Stomach (tissue), 4 donors: Measurements from ENCODE around the gene RASSF4.

Experiments
- POLR2A ChIP-seq, 4 donors: fragments of 450-650 bp; IDR thresholded peaks; one replicate each; pipeline ENCODE4 v1.6.1; 2016; ENCODE audit warnings: antibody characterized with exemption in 4 of 4, control low read depth in 2 of 4, mild to moderate bottlenecking in 1 of 4, moderate library complexity in 1 of 4
- POLR2AphosphoS5 ChIP-seq, 3 donors: sonication (generic); formaldehyde crosslinking; IDR thresholded peaks; one replicate each; pipeline ENCODE4 v1.6.1; 2016; ENCODE audit warnings: antibody characterized with exemption in 3 of 3
- TF ChIP-seq, protein P1 (sequence below), 7 experiments: fragments of 450-650 bp in 4 of 7; fragments of 200-600 bp in 3 of 7; sonication (generic) in 3 of 7; IDR thresholded peaks; one replicate each; pipeline ENCODE4 v1.5.1; 2016 to 2019; ENCODE audit warnings: antibody characterized with exemption in 7 of 7, control low read depth in 2 of 7, mild to moderate bottlenecking in 1 of 7

DNA sequence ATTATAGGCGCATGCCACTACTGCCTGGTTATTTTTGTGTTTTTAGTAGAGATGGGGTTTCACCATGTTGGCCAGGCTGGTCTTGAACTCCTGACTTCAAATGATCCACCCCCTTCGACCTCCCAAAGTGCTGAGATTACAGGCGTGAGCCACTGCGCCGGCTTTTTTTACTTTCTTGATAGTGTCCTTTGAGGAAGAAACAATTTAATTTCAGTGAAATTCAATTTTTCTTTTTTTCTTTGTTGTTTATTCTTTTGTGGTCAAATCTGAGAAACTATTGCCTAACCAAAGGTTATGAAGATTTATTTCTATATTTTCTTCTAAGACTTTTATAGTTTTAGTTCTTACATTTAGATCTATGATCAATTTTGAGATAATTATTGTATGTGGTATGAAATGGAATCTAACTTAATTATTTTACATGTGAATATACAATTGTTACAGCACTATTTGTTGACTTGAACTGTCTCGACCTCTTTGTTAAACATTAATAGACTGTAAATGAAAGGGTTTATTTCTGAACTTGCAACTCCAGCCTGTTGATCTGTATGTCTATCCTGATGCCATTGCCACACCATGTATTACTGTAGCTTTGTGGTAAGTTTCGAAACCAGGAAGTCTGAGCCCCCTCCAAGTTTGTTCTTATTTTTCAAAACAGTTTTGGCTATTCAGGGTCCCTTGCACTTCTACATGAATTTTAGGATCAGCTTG is 19.8 kb upstream of the RASSF4 start:
- TF ChIP-seq, protein P1, sequence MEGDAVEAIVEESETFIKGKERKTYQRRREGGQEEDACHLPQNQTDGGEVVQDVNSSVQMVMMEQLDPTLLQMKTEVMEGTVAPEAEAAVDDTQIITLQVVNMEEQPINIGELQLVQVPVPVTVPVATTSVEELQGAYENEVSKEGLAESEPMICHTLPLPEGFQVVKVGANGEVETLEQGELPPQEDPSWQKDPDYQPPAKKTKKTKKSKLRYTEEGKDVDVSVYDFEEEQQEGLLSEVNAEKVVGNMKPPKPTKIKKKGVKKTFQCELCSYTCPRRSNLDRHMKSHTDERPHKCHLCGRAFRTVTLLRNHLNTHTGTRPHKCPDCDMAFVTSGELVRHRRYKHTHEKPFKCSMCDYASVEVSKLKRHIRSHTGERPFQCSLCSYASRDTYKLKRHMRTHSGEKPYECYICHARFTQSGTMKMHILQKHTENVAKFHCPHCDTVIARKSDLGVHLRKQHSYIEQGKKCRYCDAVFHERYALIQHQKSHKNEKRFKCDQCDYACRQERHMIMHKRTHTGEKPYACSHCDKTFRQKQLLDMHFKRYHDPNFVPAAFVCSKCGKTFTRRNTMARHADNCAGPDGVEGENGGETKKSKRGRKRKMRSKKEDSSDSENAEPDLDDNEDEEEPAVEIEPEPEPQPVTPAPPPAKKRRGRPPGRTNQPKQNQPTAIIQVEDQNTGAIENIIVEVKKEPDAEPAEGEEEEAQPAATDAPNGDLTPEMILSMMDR (IDR thresholded peaks at IDR 0.05), result no peak
- TF ChIP-seq POLR2AphosphoS5 (IDR thresholded peaks at IDR 0.05) (no peak), POLR2A (IDR thresholded peaks at IDR 0.05) (no peak)
